Tibial nerve (tissue), 3 donors: ENCODE results near the gene OSBPL3.

Source experiments
- POLR2A ChIP-seq, 2 donors: fragments of 450-650 bp; IDR thresholded peaks; one replicate each; pipeline ENCODE4 v1.6.1; 2017; ENCODE audit warnings: antibody characterized with exemption in 2 of 2, mild to moderate bottlenecking in 2 of 2, moderate library complexity in 2 of 2
- TF ChIP-seq, protein P1 (sequence below), 5 experiments: fragments of 200-600 bp in 3 of 5; fragments of 450-650 bp in 2 of 5; sonication (generic) in 3 of 5; IDR thresholded peaks; one replicate each; pipeline ENCODE4 v1.5.1; 2016 to 2019; ENCODE audit warnings: antibody characterized with exemption in 5 of 5, mild to moderate bottlenecking in 3 of 5, moderate library complexity in 2 of 5

DNA sequence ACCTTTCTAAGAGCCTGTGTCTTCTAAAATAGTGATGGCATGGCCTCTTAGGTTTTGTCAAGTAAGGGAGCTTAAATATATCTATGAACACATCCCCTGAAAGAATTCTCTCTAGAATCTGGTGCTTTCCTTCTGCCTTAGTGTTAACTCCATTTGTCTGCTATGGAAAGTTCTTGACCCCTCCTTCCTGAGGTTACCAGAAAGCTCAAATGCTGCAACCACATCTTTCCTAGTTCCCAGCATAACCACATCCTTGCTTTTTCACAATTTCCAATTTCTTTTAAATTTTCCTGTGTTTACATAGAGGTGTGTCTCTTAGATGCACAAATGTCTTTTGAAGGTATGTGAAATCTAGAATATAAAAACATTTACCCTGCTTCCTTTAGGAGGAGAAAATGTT lies 206.3 kb downstream of the OSBPL3 start:
- TF ChIP-seq, protein P1, sequence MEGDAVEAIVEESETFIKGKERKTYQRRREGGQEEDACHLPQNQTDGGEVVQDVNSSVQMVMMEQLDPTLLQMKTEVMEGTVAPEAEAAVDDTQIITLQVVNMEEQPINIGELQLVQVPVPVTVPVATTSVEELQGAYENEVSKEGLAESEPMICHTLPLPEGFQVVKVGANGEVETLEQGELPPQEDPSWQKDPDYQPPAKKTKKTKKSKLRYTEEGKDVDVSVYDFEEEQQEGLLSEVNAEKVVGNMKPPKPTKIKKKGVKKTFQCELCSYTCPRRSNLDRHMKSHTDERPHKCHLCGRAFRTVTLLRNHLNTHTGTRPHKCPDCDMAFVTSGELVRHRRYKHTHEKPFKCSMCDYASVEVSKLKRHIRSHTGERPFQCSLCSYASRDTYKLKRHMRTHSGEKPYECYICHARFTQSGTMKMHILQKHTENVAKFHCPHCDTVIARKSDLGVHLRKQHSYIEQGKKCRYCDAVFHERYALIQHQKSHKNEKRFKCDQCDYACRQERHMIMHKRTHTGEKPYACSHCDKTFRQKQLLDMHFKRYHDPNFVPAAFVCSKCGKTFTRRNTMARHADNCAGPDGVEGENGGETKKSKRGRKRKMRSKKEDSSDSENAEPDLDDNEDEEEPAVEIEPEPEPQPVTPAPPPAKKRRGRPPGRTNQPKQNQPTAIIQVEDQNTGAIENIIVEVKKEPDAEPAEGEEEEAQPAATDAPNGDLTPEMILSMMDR (IDR thresholded peaks at IDR 0.05): no peak
- no peak for TF ChIP-seq POLR2A (IDR thresholded peaks at IDR 0.05)
